H1 (cell line): ENCODE data around the gene LRWD1. TPM values are rescaled to one million over a fixed set of nuclear protein-coding genes. Genes with fewer than 3 reads are reported as not detected.

Source experiments
- BRCA1 ChIP-seq: IDR thresholded peaks from 2 replicates; pipeline ENCODE4 v1.6.1; 2012; ENCODE audit warnings: low read depth, low read length, improper control_type of control experiment
- CHD2 ChIP-seq: IDR thresholded peaks from 2 replicates; pipeline ENCODE4 v1.6.1; 2012; ENCODE audit warnings: low read length, improper control_type of control experiment
- GABPA ChIP-seq: IDR thresholded peaks from 2 replicates; pipeline ENCODE4 v1.6.1; 2011; ENCODE audit warnings: mild to moderate bottlenecking, low read length, moderate library complexity, borderline replicate concordance; ENCODE audit not compliant: insufficient read depth
- JUN ChIP-seq: IDR thresholded peaks from 2 replicates; pipeline ENCODE4 v1.6.1; 2011; ENCODE audit warnings: low read depth, mild to moderate bottlenecking, improper control_type of control experiment, low read length
- KDM5A ChIP-seq: fragments of 200-600 bp; IDR thresholded peaks from 2 replicates; pipeline ENCODE4 v1.7.1; 2012; ENCODE audit warnings: mild to moderate bottlenecking, low read length, inconsistent platforms, mixed read lengths
- POLR2AphosphoS5 ChIP-seq: IDR thresholded peaks from 2 replicates; pipeline ENCODE4 v1.6.1; 2011; ENCODE audit warnings: low read depth, low read length
- RFX5 ChIP-seq: IDR thresholded peaks from 2 replicates; pipeline ENCODE4 v1.6.1; 2011; ENCODE audit warnings: low read depth, low read length, improper control_type of control experiment, borderline replicate concordance
- SAP30 ChIP-seq: fragments of 300-600 bp; sonication (generic); IDR thresholded peaks from 2 replicates; pipeline ENCODE4 v1.7.1; 2012; ENCODE audit warnings: low read length, moderate library complexity, mild to moderate bottlenecking, inconsistent platforms; ENCODE audit not compliant: insufficient read depth, insufficient replicate concordance
- SIRT6 ChIP-seq: IDR thresholded peaks from one replicate; pipeline ENCODE4 v1.7.1; 2012; ENCODE audit warnings: low read length, inconsistent platforms
- SP4 ChIP-seq: IDR thresholded peaks from 2 replicates; pipeline ENCODE4 v1.6.1; 2012; ENCODE audit warnings: low read length, inconsistent platforms
- YY1 ChIP-seq: IDR thresholded peaks from 2 replicates; pipeline ENCODE4 v1.6.1; 2011; ENCODE audit warnings: low read depth, mild to moderate bottlenecking, low read length
- polyA plus RNA-seq, 7 experiments: library from polyadenylated mRNA; depleted of rRNA in 3 of 7; stranded (reverse) in 5 of 7; unstranded in 2 of 7; fragments of >200 nt in 5 of 7; fragments of 200-250 nt in 2 of 7; gene quantifications; 1 replicate in 5 of 7; 2 replicates in 1 of 7; 4 replicates in 1 of 7; pipeline versions ENCODE4 v1.2.1 to v1.2.3, GENCODE V29; 2011 to 2013; ENCODE audit warnings: missing spikeins in 2 of 7, mixed read lengths in 2 of 7
- total RNA-seq: library from RNA; stranded (reverse); fragmentation: NEBNext Ultra II Directional; extraction: Animal tissue kit (Norgen Biotek cat#: 25700); gene quantifications from 2 replicates; pipeline ENCODE4 v1.2.1, GENCODE V29; 2021
- TF ChIP-seq, protein P1 (sequence below): fragments of 300-600 bp; sonication (generic); IDR thresholded peaks from 2 replicates; pipeline ENCODE4 v1.7.1; 2012; ENCODE audit warnings: low read length, moderate library complexity, mild to moderate bottlenecking, inconsistent platforms; ENCODE audit not compliant: insufficient replicate concordance

LRWD1 gene
- total and polyA plus RNA-seq, 2 of the 8 experiments (the other 6 are each of a cell fraction or from before 2014, with no cell fraction given) = 23.4 to 26.8 TPM

DNA sequence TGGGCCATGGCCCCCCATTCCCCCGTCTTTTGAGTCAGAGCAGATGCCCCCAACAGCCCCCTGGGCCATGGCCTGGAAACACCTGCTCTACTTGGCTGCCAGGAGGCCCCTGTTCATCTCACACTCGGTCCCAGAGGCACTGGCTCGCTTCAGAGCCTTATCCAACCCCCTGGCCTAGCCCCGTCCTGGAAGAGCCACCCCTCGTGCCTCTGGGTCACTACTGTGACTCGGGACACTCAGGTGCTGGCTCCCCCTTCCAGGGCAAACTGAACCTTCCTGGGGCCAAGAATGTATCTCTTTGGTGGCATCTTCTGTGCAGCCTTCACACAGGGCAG is 7.0 kb downstream of the LRWD1 start (continued):
- TF ChIP-seq, protein P1, sequence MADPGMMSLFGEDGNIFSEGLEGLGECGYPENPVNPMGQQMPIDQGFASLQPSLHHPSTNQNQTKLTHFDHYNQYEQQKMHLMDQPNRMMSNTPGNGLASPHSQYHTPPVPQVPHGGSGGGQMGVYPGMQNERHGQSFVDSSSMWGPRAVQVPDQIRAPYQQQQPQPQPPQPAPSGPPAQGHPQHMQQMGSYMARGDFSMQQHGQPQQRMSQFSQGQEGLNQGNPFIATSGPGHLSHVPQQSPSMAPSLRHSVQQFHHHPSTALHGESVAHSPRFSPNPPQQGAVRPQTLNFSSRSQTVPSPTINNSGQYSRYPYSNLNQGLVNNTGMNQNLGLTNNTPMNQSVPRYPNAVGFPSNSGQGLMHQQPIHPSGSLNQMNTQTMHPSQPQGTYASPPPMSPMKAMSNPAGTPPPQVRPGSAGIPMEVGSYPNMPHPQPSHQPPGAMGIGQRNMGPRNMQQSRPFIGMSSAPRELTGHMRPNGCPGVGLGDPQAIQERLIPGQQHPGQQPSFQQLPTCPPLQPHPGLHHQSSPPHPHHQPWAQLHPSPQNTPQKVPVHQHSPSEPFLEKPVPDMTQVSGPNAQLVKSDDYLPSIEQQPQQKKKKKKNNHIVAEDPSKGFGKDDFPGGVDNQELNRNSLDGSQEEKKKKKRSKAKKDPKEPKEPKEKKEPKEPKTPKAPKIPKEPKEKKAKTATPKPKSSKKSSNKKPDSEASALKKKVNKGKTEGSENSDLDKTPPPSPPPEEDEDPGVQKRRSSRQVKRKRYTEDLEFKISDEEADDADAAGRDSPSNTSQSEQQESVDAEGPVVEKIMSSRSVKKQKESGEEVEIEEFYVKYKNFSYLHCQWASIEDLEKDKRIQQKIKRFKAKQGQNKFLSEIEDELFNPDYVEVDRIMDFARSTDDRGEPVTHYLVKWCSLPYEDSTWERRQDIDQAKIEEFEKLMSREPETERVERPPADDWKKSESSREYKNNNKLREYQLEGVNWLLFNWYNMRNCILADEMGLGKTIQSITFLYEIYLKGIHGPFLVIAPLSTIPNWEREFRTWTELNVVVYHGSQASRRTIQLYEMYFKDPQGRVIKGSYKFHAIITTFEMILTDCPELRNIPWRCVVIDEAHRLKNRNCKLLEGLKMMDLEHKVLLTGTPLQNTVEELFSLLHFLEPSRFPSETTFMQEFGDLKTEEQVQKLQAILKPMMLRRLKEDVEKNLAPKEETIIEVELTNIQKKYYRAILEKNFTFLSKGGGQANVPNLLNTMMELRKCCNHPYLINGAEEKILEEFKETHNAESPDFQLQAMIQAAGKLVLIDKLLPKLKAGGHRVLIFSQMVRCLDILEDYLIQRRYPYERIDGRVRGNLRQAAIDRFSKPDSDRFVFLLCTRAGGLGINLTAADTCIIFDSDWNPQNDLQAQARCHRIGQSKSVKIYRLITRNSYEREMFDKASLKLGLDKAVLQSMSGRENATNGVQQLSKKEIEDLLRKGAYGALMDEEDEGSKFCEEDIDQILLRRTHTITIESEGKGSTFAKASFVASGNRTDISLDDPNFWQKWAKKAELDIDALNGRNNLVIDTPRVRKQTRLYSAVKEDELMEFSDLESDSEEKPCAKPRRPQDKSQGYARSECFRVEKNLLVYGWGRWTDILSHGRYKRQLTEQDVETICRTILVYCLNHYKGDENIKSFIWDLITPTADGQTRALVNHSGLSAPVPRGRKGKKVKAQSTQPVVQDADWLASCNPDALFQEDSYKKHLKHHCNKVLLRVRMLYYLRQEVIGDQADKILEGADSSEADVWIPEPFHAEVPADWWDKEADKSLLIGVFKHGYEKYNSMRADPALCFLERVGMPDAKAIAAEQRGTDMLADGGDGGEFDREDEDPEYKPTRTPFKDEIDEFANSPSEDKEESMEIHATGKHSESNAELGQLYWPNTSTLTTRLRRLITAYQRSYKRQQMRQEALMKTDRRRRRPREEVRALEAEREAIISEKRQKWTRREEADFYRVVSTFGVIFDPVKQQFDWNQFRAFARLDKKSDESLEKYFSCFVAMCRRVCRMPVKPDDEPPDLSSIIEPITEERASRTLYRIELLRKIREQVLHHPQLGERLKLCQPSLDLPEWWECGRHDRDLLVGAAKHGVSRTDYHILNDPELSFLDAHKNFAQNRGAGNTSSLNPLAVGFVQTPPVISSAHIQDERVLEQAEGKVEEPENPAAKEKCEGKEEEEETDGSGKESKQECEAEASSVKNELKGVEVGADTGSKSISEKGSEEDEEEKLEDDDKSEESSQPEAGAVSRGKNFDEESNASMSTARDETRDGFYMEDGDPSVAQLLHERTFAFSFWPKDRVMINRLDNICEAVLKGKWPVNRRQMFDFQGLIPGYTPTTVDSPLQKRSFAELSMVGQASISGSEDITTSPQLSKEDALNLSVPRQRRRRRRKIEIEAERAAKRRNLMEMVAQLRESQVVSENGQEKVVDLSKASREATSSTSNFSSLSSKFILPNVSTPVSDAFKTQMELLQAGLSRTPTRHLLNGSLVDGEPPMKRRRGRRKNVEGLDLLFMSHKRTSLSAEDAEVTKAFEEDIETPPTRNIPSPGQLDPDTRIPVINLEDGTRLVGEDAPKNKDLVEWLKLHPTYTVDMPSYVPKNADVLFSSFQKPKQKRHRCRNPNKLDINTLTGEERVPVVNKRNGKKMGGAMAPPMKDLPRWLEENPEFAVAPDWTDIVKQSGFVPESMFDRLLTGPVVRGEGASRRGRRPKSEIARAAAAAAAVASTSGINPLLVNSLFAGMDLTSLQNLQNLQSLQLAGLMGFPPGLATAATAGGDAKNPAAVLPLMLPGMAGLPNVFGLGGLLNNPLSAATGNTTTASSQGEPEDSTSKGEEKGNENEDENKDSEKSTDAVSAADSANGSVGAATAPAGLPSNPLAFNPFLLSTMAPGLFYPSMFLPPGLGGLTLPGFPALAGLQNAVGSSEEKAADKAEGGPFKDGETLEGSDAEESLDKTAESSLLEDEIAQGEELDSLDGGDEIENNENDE = no peak
- TF ChIP-seq SIRT6 (no peak), KDM5A (no peak), YY1 (no peak), SAP30 (no peak), POLR2AphosphoS5 (no peak), BRCA1 (no peak), CHD2 (no peak), GABPA (no peak), RFX5 (no peak), JUN (no peak), SP4 (no peak)
